H1 (cell line): ENCODE data around the gene BCAM. TPM values are rescaled to one million over a fixed set of nuclear protein-coding genes. Genes with fewer than 3 reads are reported as not detected.

Experiments used
- CTCF ChIA-PET: fragments of 300-600 bp; sonication (Branson Sonifier 250); formaldehyde crosslinking; loops from one replicate; lab custom pipeline; 2021; ENCODE audit not compliant: partially characterized antibody; lab: Charles Lee
- POLR2A ChIA-PET: fragments of 300-600 bp; sonication (Branson Sonifier 250); formaldehyde crosslinking; loops from one replicate; lab custom pipeline; 2021; ENCODE audit warnings: inconsistent platforms; ENCODE audit not compliant: partially characterized antibody; lab: Charles Lee
- DNase-seq, 2 experiments: peaks; one replicate each; pipeline versions ENCODE4 v3.0.0 to v3.0.0-alpha.2; 2010 to 2022; ENCODE audit warnings: low spot score in 2 of 2, low read depth in 1 of 2, mixed read lengths in 1 of 2
- FAIRE-seq: peaks from 2 replicates; lab custom pipeline; 2011; peaks lifted over from hg19 to GRCh38; lab: Jason Lieb, UNC
- H2AFZ ChIP-seq: 2 replicates; pipeline ENCODE4 v1.8.1; 2012; ENCODE audit warnings: low read length, inconsistent platforms
- H2AK5ac ChIP-seq: 2 replicates; pipeline ENCODE4 v1.6.1; 2013; ENCODE audit warnings: low read depth, low read length
- H2BK120ac ChIP-seq: replicated peaks from 2 replicates; pipeline ENCODE3; 2013; ENCODE audit warnings: low read depth, low read length, inconsistent platforms
- H2BK12ac ChIP-seq: 2 replicates; pipeline ENCODE4 v1.6.1; 2013; ENCODE audit warnings: low read depth, low read length
- H2BK15ac ChIP-seq: 2 replicates; pipeline ENCODE4 v1.6.1; 2013; ENCODE audit warnings: low read length
- H2BK20ac ChIP-seq: 2 replicates; pipeline ENCODE4 v1.6.1; 2013; ENCODE audit warnings: low read length
- H2BK5ac ChIP-seq: 2 replicates; pipeline ENCODE4 v1.6.1; 2013; ENCODE audit warnings: low read depth, low read length
- H3K14ac ChIP-seq: 2 replicates; pipeline ENCODE4 v1.6.1; 2013; ENCODE audit warnings: inconsistent platforms; ENCODE audit not compliant: insufficient read length
- H3K18ac ChIP-seq: 2 replicates; pipeline ENCODE4 v1.6.1; 2013; ENCODE audit warnings: low read length; ENCODE audit errors: extremely low read depth
- H3K23ac ChIP-seq: 2 replicates; pipeline ENCODE4 v1.6.1; 2013; ENCODE audit warnings: inconsistent platforms; ENCODE audit not compliant: insufficient read length
- H3K23me2 ChIP-seq: 2 replicates; pipeline ENCODE4 v1.6.1; 2013; ENCODE audit warnings: low read depth, low read length
- H3K27ac ChIP-seq: 2 replicates; pipeline ENCODE4 v1.6.1; 2011; ENCODE audit warnings: low read depth, low read length, inconsistent platforms
- H3K27me3 ChIP-seq, 4 experiments: replicated peaks in 1 of 4; 1 replicate in 1 of 4; 2 replicates in 3 of 4; pipeline versions ENCODE4 v1.6.1 to v1.8.1; 2011 to 2013; ENCODE audit warnings: low read length in 3 of 4, mild to moderate bottlenecking in 3 of 4, inconsistent platforms in 2 of 4, mixed read lengths in 2 of 4, moderate library complexity in 1 of 4; ENCODE audit not compliant: control insufficient read depth in 3 of 4, insufficient read depth in 3 of 4; ENCODE audit errors: extremely low read depth in 1 of 4
- H3K36me3 ChIP-seq, 4 experiments: 2 replicates each; pipeline versions ENCODE4 v1.6.1 to v1.8.1; 2011 to 2013; ENCODE audit warnings: mild to moderate bottlenecking in 4 of 4, low read length in 3 of 4, moderate library complexity in 2 of 4, control low read depth in 1 of 4, inconsistent platforms in 1 of 4; ENCODE audit not compliant: insufficient read depth in 4 of 4, control insufficient read depth in 2 of 4
- H3K4ac ChIP-seq: replicated peaks from 2 replicates; pipeline ENCODE3; 2013; ENCODE audit warnings: low read length, low read depth, mixed read lengths, inconsistent platforms; ENCODE audit not compliant: insufficient read length
- H3K4me1 ChIP-seq, 4 experiments: replicated peaks in 1 of 4; 1 replicate in 1 of 4; 2 replicates in 3 of 4; pipeline versions ENCODE4 v1.6.1 to v1.8.1; 2011 to 2013; ENCODE audit warnings: low read length in 3 of 4, inconsistent platforms in 2 of 4, mixed read lengths in 1 of 4; ENCODE audit not compliant: insufficient read depth in 4 of 4, control insufficient read depth in 3 of 4
- H3K4me2 ChIP-seq, 2 experiments: 2 replicates each; pipeline versions ENCODE4 v1.6.1 to v1.8.1; 2011 to 2013; ENCODE audit warnings: low read depth in 2 of 2, low read length in 2 of 2, control low read depth in 1 of 2, inconsistent platforms in 1 of 2, mild to moderate bottlenecking in 1 of 2; ENCODE audit not compliant: insufficient read depth in 1 of 2
- H3K4me3 ChIP-seq, 4 experiments: fragments of 200-600, 300-600 bp in 1 of 4; sonication (generic), shearing (Covaris generic), sonication (Bioruptor Twin) in 1 of 4; 2 replicates each; pipeline versions ENCODE4 v1.5.1 to v1.8.1; 2011 to 2016; ENCODE audit warnings: low read length in 4 of 4, low read depth in 3 of 4, control low read depth in 2 of 4, inconsistent platforms in 2 of 4, mild to moderate bottlenecking in 2 of 4, mixed read lengths in 1 of 4, moderate library complexity in 1 of 4; ENCODE audit not compliant: insufficient read depth in 2 of 4; ENCODE audit errors: extremely low read depth in 1 of 4
- H3K56ac ChIP-seq: replicated peaks from 2 replicates; pipeline ENCODE3; 2013; ENCODE audit warnings: low read depth, mild to moderate bottlenecking, mixed read lengths, low read length, inconsistent platforms; ENCODE audit not compliant: insufficient read length
- H3K79me1 ChIP-seq: 2 replicates; pipeline ENCODE4 v1.6.1; 2013; ENCODE audit warnings: low read depth, low read length, control low read depth
- H3K79me2 ChIP-seq, 2 experiments: 2 replicates each; pipeline versions ENCODE4 v1.6.1 to v1.8.1; 2012 to 2013; ENCODE audit warnings: low read length in 2 of 2, mild to moderate bottlenecking in 2 of 2, inconsistent platforms in 1 of 2; ENCODE audit not compliant: insufficient read depth in 2 of 2, control insufficient read depth in 1 of 2
- H3K9ac ChIP-seq, 4 experiments: replicated peaks in 1 of 4; 1 replicate in 1 of 4; 2 replicates in 3 of 4; pipeline versions ENCODE4 v1.6.1 to v1.8.1; 2011 to 2013; ENCODE audit warnings: low read depth in 3 of 4, low read length in 3 of 4, control low read depth in 2 of 4, mild to moderate bottlenecking in 2 of 4, moderate library complexity in 2 of 4, inconsistent platforms in 1 of 4; ENCODE audit errors: extremely low read depth in 1 of 4
- H3K9me3 ChIP-seq, 2 experiments: 2 replicates each; pipeline versions ENCODE4 v1.6.1 to v1.8.1; 2012 to 2013; ENCODE audit warnings: mild to moderate bottlenecking in 2 of 2, moderate library complexity in 2 of 2, control low read depth in 1 of 2, inconsistent platforms in 1 of 2, low read depth in 1 of 2, low read length in 1 of 2, mixed read lengths in 1 of 2; ENCODE audit not compliant: insufficient read depth in 2 of 2
- H4K20me1 ChIP-seq, 2 experiments: replicated peaks in 1 of 2; 2 replicates each; pipeline versions ENCODE3 to v1.8.1; 2011 to 2013; ENCODE audit warnings: inconsistent platforms in 2 of 2, low read length in 2 of 2, mild to moderate bottlenecking in 1 of 2; ENCODE audit not compliant: insufficient read depth in 2 of 2, control insufficient read depth in 1 of 2
- H4K5ac ChIP-seq: 2 replicates; pipeline ENCODE4 v1.6.1; 2013; ENCODE audit warnings: low read length, low read depth, mixed read lengths, inconsistent platforms; ENCODE audit not compliant: insufficient read length
- H4K8ac ChIP-seq: 2 replicates; pipeline ENCODE4 v1.8.0; 2013; ENCODE audit warnings: mild to moderate bottlenecking, moderate library complexity, low read length, inconsistent platforms; ENCODE audit not compliant: insufficient read depth; ENCODE audit errors: extremely low read depth
- H4K91ac ChIP-seq: replicated peaks from 2 replicates; pipeline ENCODE3; 2013; ENCODE audit warnings: low read length, mixed read lengths, inconsistent platforms; ENCODE audit not compliant: insufficient read length
- ATF2 ChIP-seq: IDR thresholded peaks from 2 replicates; pipeline ENCODE4 v1.6.1; 2012; ENCODE audit warnings: low read length, inconsistent platforms
- HDAC2 ChIP-seq, 2 experiments: fragments of 300-600 bp in 1 of 2; sonication (generic) in 1 of 2; IDR thresholded peaks; 2 replicates each; pipeline ENCODE4 v1.6.1; 2011 to 2012; ENCODE audit warnings: low read depth in 2 of 2, low read length in 2 of 2, mild to moderate bottlenecking in 2 of 2, moderate library complexity in 2 of 2, borderline replicate concordance in 1 of 2, inconsistent platforms in 1 of 2
- KDM4A ChIP-seq: IDR thresholded peaks from one replicate; pipeline ENCODE4 v1.7.1; 2012; ENCODE audit warnings: low read depth, mild to moderate bottlenecking, moderate library complexity, low read length, inconsistent platforms; ENCODE audit not compliant: severe bottlenecking
- RBBP5 ChIP-seq: IDR thresholded peaks from 2 replicates; pipeline ENCODE4 v1.7.1; 2012; ENCODE audit warnings: low read depth, mild to moderate bottlenecking, inconsistent platforms, low read length, moderate library complexity, borderline replicate concordance
- RFX5 ChIP-seq: IDR thresholded peaks from 2 replicates; pipeline ENCODE4 v1.6.1; 2011; ENCODE audit warnings: low read depth, low read length, improper control_type of control experiment, borderline replicate concordance
- TAF7 ChIP-seq: optimal IDR thresholded peaks from 2 replicates; pipeline ENCODE3; 2011; ENCODE audit warnings: low read depth, mild to moderate bottlenecking, inconsistent platforms, low read length, moderate library complexity, borderline replicate concordance
- WGBS, 2 experiments: shearing (Covaris generic) in 1 of 2; methylation state at CpG; one replicate each; pipeline versions ENCODE4 v1.1.6 to v1.1.7; 2013 to 2015; ENCODE audit warnings: low lambda C conversion rate in 2 of 2, mixed read lengths in 2 of 2, inconsistent platforms in 1 of 2, low coverage in 1 of 2, missing lambda C conversion rate in 1 of 2; ENCODE audit not compliant: insufficient replicate concordance in 2 of 2, insufficient coverage in 1 of 2, insufficient read length in 1 of 2; ENCODE audit errors: extremely low coverage in 1 of 2, missing lambda C conversion rate in 1 of 2; 5-methylcytosine and 5-hydroxymethylcytosine counted together
- polyA plus RNA-seq, 7 experiments: library from polyadenylated mRNA; depleted of rRNA in 3 of 7; stranded (reverse) in 5 of 7; unstranded in 2 of 7; fragments of >200 nt in 5 of 7; fragments of 200-250 nt in 2 of 7; gene quantifications; 1 replicate in 5 of 7; 2 replicates in 1 of 7; 4 replicates in 1 of 7; pipeline versions ENCODE4 v1.2.1 to v1.2.3, GENCODE V29; 2011 to 2013; ENCODE audit warnings: missing spikeins in 2 of 7, mixed read lengths in 2 of 7
- total RNA-seq: library from RNA; stranded (reverse); fragmentation: NEBNext Ultra II Directional; extraction: Animal tissue kit (Norgen Biotek cat#: 25700); gene quantifications from 2 replicates; pipeline ENCODE4 v1.2.1, GENCODE V29; 2021

The BCAM gene
- total and polyA plus RNA-seq, 2 of the 8 experiments (the other 6 are each of a cell fraction or from before 2014, with no cell fraction given), result 32.5 to 81.4 TPM

GRCh38 chr19:44845286-44845611 is 36.3 kb downstream of the BCAM start:
- Histone ChIP-seq H3K9me3 (no peaks in the 10 kb centered on the region), H2AK5ac (no peak overlapping the region), H2AFZ (no peak overlapping the region), H2BK5ac (peak overlapping the region; percentile 93), H3K27ac (0 out of 2 replicates have a peak overlapping the region, but pooled peaks have one; percentile 78), H3K4me3 (peak overlapping the region; percentile 50 to 98 (median 85)), H3K4ac (no peak overlapping the region), H3K27me3 (peaks cover 0 to 2% (median 0%) of the 10 kb centered on the region in 4 experiments; a peak in 1 of 7 replicates), H4K8ac (no peak overlapping the region), H3K18ac (no peak overlapping the region; the same call in none of the 2 replicates), H2BK120ac (no peak overlapping the region), H4K20me1 (peaks cover 11 to 12% of the 10 kb centered on the region in 2 experiments), H3K4me2 (peak overlapping the region; percentile 76 to 97), H3K23ac (no peak overlapping the region), H3K4me1 (peaks cover 10 to 17% (median 13%) of the 10 kb centered on the region in 4 experiments), H3K36me3 (no peaks in the 10 kb centered on the region), H3K14ac (no peak overlapping the region), H3K23me2 (peaks cover 18% of the 10 kb centered on the region), H2BK12ac (peak overlapping the region; percentile 96), H3K79me1 (peaks cover 6% of the 10 kb centered on the region; the same call in 1 of the 2 replicates), H2BK15ac (peak overlapping the region; percentile 97; the same call in 1 of the 2 replicates), H2BK20ac (peak overlapping the region; percentile 32; the same call in 1 of the 2 replicates), H3K79me2 (peaks cover 14 to 33% of the 10 kb centered on the region in 2 experiments), H3K9ac (peak overlapping the region in 3 of 4 experiments; percentile 41 to 79 (median 72); a peak in 3 of 7 replicates), H4K91ac (no peak overlapping the region), H3K56ac (no peak overlapping the region), H4K5ac (no peak overlapping the region)
- TF ChIP-seq RFX5 (0 out of 2 replicates have a peak, but pooled peaks have one; percentile 6), TAF7 (peak; percentile 54), HDAC2 (IDR thresholded peaks at IDR 0.05; ENCODE audit: borderline replicate concordance in 1 of 2, low read depth in 2 of 2, low read length in 2 of 2) (0 out of 4 replicates have a peak, but pooled peaks of 1 of the 2 experiments have one; percentile 43), ATF2 (0 out of 2 replicates have a peak, but pooled peaks have one; percentile 35), KDM4A (peak; percentile 9), RBBP5 (no peak)
- ChIA-PET CTCF (interaction anchor here (1.0 to 1.9 kb wide), 5 partner anchors 33 to 124 kb away, joined by 3 to 19 read pairs (median 4); partner anchors contain the start of gene BCAM), POLR2A (interaction anchor here (1.0 to 4.6 kb wide), 3 partner anchors 39 to 60 kb away, joined by 3 to 31 read pairs (median 6); partner anchors contain the start of gene APOE)
- peak in 1 of 2 experiments; percentile 58 for DNase-seq
- no peak for FAIRE-seq
- 36% methylated on average over 12 of the region's 12 CpGs; no CpG with 5 or more reads in 1 of the 2 experiments for WGBS, 2 experiments
